Inflammatory macrophage treated with lipopolysaccharide for 4 hours (primary cell): ENCODE measurements around the gene FAM3B.

ENCODE experiments used
- DNase-seq: peaks from one replicate; pipeline ENCODE4 v3.0.0-alpha.2; 2020

Gene FAM3B

DNA sequence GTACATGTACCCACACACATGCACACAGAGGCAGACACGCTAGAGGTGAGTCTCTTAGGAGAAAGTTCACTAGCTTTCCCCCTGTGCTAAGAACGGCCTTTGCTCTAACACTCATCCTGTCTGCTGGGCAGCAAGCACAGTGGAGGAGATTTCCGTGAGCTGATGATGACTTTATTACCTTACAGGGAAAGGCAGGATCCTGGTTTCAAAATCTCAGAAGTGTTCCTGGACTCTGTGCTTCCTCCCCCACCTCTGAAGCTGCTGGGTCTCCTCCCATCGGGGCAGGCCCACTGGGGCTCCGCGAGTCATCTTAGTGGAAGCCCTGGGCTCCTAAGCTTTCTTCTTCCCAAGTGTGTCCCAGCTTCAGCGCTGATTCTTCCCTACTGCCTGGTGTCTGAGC is 2.7 kb downstream of the FAM3B start:
- DNase-seq: no peak

- no peak for DNase-seq
Measured at GRCh38 chr21:41321211-41321907, 4.8 kb downstream of the FAM3B start.

GRCh38 chr21:41321908-41322495 is 5.4 kb downstream of the FAM3B start:
- no peak for DNase-seq

DNA sequence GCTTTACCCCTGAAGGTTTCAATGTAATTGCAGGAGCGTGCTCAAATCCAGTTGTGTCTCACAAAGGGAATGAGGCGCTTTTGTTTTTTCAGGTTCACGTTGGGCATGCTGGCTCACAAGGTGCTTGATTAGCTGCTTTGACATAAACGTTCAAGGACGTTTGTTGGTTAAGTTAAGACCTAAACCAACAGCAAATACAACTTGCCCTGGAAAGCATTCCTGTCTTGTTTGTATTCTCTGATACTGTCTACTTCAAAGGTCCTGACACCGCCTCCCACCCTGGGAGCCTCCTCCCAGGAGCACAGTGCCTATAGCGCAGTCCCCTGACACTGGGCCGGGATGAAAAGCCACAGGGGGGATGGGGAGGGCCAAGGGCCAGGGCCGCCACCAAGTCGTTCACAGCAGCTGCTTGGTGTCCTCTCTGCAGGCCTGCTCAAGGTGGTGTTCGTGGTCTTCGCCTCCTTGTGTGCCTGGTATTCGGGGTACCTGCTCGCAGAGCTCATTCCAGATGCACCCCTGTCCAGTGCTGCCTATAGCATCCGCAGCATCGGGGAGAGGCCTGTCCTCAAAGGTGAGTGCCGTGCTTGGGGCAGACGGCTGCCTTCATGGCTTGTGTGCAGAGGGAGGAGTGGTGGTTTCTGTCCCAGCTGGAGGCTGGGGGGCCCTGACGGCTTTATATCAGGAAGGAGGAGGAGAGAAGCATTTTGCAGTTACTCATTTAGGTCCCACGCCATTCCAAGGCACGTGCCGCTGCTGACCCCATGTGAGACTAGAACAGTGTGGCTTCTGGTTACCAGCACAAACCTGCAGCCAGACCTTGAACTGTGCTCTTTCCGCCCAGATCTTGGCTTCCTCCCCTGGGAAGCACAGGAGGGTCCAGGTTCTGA is 6.1 kb downstream of the FAM3B start:
- no peak for DNase-seq

DNA sequence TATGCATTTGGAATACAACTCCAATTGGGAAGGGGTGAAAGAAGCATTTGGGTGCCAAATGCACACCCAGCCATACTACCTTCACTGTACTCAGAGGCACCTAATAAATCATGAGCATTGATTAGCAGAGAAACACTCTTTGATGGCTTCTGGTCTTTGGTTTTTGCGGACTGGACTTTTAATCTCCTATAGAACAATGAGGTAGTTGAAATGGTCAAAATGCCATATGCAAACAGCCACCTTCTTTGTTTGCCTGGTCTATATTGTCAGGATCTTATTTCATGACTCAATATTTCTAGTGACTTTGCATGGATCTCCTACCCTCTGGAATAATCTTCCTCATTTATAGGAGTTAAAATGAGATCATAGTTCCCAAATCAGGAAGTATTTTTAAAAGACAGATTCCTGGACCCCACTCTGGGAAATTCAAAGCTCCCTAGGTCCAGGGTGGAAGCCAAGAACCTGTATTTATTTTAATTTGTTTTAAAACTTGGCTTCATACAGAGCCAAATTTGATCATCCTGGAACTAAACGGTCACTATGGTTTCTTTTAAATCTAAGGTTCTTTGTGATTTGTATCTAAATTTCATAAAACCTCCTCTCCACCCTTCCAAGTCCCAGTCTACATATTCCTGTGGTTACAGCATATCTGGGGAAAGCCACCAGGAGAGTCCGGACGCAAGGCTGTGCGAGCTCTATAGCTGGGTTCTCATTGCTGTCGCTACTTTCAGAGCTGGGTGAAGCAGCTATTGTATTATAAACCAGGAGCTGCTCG is 8.7 kb downstream of the FAM3B start:
- DNase-seq: no peak

DNA sequence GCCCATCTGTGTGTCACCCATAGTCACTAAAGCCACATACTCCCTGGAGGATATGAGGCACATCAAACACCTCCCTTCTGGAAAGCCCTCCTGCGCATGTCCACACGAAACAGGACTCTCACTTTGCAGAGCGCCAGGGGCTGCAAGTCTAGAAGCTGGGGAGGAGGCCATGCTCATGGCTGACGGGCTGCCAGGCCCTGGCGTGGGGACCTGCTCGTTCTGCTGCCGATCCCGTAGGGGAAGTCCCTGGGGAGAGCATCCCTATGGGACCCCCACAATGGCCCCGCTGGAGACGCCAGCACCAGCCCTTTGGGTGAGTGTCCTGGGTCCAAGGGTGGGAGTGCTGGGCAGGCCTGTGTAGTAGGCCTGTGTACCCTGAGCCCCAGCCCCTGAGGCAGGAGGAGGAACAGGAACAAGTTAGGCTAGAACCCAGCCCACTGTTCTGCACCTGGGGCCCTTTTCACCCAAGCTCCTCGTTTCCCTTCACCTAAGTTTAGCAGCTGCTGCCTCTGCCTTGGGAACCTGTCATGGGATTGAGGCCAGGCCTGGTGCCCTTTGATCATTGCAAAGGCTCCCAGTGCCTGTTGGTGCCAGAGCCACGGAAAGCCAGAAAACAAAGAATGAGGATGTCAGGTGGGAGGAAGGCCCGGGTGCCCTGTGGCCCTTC is 9.9 kb downstream of the FAM3B start:
- DNase-seq: no peak

- no peak for DNase-seq
Measured at GRCh38 chr21:41327753-41328152, 11.2 kb downstream of the FAM3B start.

GRCh38 chr21:41328660-41329607 is 12.3 kb downstream of the FAM3B start:
- no peak for DNase-seq

GRCh38 chr21:41333752-41334151 is 17.2 kb downstream of the FAM3B start:
- no peak for DNase-seq

DNA sequence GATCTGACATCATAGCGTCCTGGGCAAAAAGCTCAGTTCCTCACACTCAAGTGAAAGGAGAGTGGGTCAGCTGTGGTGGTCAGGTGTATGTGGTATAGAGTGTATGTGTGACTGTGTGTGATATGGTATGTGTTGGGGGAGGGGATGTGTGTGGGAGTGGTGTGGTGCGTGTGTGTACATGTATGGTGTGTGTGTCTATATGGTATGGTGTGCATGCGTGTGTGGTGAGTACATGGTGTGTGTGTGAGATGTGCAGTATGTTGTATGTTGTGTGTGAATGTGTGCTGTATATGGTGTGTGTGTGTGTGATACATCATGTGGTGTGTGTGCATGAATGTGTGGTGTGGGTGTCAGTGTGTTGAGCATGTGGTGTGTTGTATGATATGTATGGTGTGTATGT is 20.9 kb downstream of the FAM3B start:
- DNase-seq: no peak

- no peak for DNase-seq
Measured at GRCh38 chr21:41338455-41338854, 21.9 kb downstream of the FAM3B start.

GRCh38 chr21:41342035-41342434 is 25.4 kb downstream of the FAM3B start:
- no peak for DNase-seq

GRCh38 chr21:41344146-41344545 is 27.5 kb downstream of the FAM3B start:
- DNase-seq: no peak

GRCh38 chr21:41345356-41345755 is 28.8 kb downstream of the FAM3B start:
- no peak for DNase-seq

DNA sequence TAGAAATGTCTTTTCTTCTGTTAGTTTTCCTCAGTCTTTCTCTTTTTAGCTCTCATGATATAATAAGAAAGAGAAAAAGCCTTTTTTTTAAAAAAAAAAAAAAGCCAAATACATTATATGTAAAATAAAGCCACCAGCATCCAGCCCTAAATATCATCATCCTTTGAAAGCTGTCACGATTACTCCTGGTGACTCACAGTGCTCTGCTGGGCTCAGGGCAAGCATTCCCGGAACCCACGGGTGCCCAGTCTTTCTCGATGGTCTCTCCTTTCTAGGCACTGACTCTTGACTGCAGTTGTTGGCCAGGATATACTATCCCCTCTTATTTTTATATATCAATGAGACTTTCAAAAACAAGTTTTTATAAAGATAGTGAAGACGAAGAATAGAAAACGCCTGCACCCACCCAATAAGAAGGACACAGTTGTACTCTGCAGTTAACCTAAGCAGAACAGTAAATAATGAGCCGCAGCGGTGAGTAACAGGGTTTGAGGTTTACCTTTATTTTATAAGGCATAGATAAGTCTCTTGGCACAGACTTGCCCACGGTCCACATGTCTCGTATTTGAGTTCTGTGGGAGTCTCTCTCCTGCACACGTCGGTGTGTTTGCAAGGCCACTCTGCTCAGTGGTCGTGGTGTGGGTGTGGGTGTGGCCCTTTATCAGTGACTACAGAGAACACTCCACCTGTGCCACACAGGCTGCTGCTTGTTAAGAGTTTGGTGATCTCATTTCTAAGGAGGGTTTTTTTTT is 29.5 kb downstream of the FAM3B start:
- DNase-seq: no peak

- DNase-seq: no peak
Measured at GRCh38 chr21:41346758-41347157, 30.2 kb downstream of the FAM3B start.

GRCh38 chr21:41348434-41348833 is 31.8 kb downstream of the FAM3B start:
- DNase-seq: no peak

GRCh38 chr21:41349126-41349525 is 32.5 kb downstream of the FAM3B start:
- DNase-seq: no peak

DNA sequence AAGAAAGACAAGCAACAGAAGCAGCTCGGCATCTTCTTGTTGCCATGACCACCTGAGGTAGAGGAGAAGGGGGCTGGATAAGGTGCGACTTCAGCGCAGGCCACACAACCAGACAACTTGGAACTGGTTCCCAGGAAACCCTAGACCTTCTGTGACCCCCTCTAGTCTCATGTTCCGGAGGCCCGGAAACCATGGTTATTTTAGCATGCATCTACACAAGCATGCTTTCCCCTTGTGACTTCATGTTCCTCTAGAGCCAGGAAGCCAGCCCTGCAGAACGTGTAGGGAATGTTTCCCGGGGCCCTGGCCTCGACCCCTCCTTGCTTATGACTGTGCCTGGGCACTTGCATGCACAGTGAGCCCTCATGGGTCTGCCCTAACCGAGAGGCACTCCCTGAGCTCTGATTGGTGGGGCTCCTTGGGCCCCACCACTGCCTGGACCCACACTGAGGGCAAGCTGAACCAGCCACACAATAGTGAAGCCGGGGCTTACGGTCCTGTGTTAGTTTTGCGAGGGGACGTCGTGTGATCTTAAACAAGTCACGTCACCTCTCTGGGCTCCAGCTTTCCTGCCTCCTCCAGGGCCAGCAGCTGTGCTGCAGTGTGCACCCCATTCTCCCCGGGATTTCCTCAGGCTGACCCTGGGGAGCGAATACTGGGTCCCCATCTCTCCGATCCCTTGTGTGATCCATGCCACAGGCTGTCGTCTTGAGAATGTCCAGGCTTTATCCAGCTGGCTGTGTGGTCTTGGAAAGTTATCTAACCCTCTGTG is 33.2 kb downstream of the FAM3B start:
- DNase-seq: no peak
